ENCODE measurements around the gene RIOK2.

Gene RIOK2

DNA sequence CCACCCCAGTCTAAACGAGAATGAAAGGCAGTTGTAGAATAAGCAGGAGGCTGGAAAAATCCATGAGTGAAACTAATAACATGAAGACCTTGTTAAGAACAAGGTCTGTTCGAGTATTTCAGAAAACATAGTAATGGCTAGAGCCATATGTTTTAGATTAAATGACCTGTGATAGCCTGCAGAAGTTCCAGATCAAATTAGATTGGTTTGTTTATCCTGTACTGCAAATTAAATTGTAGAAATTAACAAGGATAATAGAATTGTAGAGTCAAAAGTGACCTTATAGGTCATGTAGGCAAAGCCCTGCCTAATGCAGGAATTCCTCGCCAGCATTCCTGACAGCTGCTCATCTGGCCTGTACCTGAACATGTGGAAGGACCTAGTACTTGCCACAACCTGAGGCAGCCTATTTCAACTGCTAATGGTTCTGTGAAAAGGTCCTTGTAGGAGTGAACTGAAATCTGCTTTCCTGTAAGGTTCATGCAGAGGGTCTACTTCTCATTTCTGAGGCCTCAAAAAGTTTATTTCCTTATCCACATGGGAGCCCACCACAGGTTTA, 57.8 kb downstream of the RIOK2 start:
- DNase-seq (ENCODE audit: low read depth): no peak

DNA sequence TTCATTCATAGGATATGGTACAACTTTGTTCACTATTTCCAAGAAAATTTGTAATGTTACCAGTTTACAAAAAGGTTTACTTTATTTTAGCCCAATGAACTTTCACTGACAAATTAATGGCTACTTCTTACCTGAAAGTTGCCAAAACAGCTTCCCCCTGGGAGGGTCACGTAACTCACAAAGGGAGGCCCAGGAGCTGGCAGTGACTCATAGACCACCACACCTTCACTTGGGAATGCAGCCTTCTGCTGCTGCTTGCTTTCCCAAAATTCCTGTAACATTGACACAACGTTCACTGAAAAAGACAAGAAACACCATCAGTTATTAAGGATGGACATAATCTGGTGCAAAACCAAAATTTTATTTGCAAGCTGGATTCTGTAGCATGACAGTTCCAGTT, 58.7 kb downstream of the RIOK2 start:
- DNase-seq (ENCODE audit: low read depth): no peak

DNA sequence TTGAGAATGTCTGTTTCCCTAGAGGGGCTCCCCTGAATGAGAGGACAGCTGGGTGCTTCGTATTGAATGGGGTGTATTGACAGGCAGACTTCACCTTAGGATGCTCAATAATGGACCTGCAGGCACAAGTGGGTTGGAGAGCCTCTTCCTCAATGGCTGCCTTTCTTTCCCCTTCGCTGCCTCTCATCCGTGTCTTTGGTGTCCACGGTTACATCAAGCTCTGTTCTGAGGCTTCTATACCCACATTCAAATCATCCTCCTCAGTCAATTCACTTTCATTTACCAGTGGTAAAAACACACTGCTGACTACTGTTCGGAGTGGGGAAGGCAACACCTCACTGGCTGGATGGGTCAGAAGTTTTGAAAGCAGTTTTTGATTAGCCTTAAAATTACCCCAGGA, 61.2 kb downstream of the RIOK2 start:
- no peak for DNase-seq (ENCODE audit: low read depth)

DNA sequence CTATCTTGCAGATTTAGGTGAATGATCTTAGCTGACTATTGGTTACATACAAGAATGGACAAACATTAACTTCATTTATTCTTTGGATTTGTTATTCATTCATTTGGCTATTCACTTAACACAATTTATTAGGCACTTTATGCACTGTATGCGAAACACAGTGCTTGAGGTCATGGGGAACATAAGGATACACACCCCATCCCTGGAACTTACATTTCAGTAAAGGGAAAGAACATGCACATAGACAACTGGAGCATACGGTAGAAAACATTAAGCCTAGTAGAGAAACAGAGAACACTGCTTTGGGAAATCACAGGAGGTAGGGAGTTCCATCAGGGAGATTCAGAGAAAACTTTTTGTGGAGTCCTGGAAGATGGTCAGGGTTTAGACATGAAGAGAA, 62.9 kb downstream of the RIOK2 start:
- no peak for DNase-seq (ENCODE audit: low read depth)

DNA sequence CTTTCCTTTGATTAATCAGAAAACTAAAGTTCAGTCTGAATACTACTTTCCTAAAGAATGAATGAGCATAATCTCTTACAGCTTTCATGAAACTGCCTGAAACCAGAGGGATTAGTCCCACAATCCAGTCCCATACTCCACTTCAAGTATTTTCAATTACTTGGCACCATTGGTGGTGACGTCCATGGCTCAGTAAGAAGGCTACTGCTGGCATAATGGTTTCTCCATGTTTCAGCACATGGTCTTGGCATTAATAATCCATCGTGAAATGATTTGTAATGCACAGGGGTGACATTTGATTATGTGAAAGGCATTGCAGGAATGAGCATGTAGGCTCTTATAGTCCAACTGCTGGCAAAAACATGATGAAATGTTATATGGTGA, 64.0 kb downstream of the RIOK2 start:
- no peak for DNase-seq (ENCODE audit: low read depth)

DNA sequence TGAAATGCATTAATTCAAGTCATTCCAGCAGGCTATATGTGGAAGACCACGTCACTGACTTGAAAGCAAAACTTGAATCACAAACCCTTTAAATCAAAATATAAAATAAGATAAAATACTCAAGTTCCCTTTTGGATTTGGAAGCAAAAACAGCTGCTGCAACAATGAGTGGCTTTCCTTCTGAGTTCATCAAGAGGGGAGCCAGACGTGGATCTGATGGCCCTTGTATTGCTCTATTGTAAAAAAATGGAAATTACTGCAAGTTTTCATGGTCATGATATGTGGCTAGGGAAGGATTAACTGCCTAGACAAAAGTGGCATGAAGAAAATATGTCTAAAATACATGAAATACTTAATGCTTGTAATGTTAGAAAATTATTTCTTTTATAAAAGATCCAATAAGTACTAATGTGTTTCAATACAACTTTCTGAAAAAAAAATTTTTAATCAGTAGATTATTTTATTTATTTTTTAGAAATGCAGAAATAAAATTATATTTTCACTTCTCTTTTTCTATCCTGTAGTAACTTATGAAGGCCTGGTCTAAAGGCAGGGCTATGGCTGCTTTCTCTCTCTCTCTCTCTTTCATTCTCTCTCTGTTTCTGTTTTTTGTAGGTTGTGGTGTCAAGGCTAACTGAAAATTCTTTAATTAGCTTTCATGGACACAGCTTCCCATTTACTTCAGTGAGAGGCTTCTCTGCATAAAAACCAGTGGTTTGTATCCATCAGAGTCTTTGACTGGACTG, 64.6 kb downstream of the RIOK2 start:
- DNase-seq (ENCODE audit: low read depth): no peak

DNA sequence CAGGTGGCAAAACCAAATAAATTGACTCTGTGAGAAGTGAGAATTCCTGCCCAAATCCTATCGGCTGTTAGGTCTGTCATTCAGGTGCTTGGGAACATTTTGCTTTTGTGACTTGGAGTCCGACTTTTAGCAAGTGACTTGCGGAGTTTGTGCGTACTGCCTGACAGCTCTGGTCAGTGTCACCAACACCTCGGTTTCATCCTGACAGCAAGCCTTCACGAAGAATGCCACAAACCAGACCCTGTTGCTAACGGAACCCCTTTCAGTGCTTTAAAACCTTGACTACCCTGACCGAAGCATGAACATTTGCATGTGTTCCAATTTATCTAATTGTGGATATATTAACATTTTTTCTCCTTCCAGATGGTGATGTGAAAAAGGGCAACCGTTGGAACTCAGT, 67.1 kb downstream of the RIOK2 start:
- DNase-seq (ENCODE audit: low read depth): no peak

DNA sequence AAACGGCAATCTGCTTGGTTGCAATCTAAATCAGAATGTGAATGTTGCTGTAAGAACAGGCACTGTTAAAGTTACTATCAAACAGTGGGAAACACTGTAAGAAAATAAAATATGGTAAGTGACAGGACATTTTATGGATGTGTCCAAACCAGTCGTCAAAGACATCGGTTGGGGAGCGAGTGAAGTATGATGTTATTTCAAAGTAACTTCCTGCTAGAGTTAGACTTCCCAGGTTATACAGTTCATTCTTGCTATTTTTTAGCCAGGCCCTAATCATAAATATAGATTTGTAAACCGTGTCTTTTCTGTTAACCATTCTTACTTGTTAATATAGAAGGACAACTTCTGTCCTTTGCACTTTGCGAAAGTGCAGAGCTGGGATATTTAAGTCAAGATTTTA, 70.8 kb downstream of the RIOK2 start:
- no peak for DNase-seq (ENCODE audit: low read depth)

DNA sequence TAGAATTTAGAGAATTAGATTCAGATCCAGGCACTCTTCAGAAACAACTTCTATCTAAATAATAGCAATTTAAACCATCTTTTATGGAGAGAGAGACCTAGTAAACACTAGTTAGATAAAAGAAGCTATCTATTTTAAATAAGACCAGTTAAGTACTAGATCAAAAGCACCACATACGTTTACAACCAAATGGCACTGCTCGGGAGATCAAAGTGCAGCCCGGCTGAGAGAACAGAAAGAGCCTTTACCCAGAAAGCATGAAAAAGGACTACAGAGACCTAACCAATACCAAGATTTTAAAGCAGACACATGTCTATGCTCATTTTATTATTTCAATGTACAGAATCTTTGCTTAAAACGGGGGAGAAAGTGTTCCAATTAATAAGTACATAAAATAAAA, 71.4 kb downstream of the RIOK2 start:
- no peak for DNase-seq (ENCODE audit: low read depth)

DNA sequence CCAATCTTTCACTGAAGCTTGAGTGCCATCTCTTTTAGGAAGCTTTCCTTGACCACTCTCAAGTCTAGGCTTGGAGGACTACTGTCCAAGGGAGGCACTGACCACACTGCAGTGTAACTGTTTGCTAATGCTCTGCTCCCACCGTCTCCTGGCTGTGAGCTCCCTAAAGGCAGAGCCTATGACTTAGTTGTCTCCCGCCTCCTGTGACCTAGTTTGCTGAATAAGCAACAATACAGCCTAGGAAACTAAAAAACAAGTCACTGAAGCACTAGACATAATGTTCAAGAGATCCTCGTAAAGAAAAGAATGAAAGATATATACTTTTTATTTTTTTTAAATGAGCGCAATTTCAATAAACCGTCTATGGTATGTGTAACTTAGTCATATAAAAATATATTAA, 72.0 kb downstream of the RIOK2 start:
- DNase-seq (ENCODE audit: low read depth): no peak
